HG03520 (cell line): ENCODE measurements around the gene SLC13A2.

Experiments used
- ATAC-seq: cut with Tn5 transposase; IDR thresholded peaks from one replicate; pipeline ENCODE4 v1.9.1; 2021; ENCODE audit warnings: mild to moderate bottlenecking, moderate library complexity; ENCODE audit not compliant: unreplicated experiment

Gene SLC13A2

GRCh38 chr17:28533091-28533807, 59.8 kb downstream of the SLC13A2 start:
- no peak for ATAC-seq

DNA sequence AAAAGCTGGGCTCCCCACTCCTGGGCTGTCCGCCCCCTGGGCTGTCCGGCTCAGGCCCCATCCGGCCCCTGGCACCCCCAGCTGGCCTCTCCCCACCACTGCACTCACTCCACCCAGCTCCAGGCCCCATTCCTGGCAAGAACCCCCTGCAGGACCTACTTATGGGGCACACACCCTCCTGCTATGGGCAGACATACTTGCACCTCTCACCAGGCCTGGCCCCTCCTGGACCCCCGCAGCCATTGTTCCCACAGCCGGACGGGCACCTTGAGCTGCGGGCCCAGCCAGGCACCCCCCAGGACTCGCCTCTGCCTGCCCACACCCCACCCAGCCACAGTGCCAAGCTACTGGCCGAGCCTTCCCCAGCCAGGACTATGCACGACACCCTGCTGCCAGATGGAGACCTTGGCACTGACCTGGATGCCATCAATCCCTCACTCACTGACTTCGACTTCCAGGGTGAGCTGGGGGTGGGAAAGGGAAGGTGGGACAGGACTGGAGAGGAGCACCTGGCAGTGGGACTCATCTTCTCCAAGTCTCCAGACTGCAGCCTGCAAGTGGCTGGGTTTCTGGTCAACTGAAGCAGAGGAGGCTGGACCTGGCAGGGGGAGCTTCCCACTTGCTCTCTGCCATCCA, 61.4 kb downstream of the SLC13A2 start:
- no peak for ATAC-seq

GRCh38 chr17:28536532-28537218, 63.2 kb downstream of the SLC13A2 start:
- no peak for ATAC-seq

DNA sequence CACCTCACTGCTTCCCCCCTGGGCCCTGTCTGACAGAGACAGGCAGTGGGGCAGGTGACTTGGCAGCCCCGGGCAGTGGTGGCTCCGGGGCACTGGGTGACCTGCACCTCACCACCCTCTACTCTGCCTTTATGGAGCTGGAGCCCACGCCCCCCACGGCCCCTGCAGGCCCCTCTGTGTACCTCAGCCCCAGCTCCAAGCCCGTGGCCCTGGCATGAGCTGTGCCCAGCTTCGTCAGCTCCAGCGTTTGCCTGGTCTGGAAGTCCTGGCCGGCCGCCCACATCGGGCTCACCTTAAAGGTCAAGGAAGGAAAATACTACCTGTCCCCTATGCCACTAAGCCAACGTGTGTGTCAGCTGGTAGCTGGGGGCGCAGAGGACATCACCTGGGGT, 63.8 kb downstream of the SLC13A2 start:
- no peak for ATAC-seq

DNA sequence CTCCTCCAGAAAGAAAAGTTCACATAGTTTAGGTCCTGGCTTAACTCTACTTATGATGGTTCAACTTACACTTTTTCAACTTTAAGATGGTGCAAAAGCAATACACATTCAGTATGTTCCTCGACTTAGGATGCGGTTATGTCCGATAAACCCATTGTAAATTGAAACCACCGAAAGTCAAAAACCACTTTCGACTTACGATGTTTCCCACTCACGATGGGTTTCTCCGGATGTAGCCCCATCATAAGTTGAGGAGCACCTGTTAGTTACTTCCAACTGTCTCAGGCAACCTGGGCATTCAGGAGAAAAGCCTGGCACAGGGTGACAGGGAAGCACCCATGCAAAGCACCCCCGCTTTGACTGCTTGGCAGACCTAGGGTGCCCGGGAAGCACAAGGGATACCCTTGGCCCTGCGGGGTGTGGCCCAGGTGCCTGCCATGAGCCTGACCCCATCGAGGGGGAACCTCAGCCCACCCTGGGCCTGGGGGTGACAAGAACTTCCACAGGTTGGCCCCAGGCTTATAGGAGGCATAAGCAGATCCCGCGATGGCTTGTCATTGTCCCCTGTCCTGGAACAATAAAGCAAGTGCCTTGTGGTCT, 65.0 kb downstream of the SLC13A2 start:
- ATAC-seq, result no peak

DNA sequence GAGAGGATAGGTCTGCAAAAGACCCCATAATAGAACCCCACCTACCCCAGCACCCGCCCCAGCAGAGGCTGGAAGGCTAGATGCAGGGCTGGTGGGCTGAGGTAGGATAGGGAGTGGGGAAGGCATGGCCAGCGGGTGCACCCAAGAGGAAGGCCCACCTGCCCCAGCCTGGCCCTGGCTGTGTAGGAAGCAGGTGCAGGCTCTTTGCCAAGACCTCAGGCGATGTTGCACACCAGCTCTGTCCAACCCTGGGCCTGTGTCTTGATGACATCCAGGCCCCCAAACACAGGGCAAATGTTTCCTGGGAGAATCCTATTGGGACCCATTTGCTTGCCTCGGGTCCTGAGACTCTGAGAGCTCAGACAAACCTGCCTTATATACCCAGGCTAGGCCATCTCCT, 66.8 kb downstream of the SLC13A2 start:
- ATAC-seq, result no peak

DNA sequence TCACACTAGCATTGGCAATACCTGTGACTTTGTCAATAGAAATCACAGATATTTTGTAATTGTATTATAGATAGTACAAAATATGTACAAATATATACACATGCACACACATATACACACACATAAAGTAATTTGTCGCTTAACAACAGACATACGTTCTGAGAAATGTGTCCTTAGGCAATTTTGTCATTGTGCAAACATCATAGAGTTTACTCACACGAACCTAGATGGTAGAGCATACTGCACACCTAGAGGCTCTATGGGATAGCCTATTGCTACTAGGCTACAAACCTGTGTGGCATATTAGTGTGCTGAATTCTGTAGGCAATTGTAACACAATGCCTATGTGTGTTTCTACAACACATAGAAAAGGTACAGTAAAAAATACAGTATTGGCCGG, 68.0 kb downstream of the SLC13A2 start:
- no peak for ATAC-seq

DNA sequence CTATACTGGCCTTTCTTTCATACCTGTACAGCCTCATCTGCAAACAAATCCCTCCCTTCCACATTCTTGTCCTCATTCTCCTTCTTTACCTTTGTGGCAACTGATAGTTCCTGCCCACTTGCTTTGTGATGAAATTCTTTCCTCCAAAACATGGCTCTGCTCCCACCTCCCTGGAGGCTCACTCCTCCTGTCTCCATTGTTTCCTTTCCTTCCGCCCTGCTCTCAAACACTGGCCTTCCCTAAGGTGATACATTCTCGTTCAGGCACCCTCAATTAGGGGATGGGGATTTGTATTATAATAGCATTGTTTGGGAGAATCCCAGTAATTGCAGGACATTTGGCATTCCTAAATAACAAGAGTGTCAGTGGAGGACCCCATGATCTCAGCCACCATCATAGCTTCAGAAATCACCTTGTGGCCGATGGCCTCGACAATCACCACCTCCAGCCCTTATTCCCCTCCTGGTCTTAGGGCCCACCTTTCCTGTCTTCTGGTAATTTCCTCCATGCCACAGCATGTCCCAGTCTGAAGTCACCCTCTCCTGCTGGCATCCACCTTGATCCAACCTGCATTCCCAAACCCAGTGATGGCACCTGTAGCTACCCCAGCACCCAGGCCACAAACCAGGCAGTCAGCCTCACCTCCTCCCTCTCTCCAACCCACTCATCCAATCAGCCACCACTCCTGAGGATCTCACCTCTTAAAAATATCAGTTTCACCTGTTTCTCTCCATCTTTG, 71.1 kb downstream of the SLC13A2 start:
- no peak for ATAC-seq

DNA sequence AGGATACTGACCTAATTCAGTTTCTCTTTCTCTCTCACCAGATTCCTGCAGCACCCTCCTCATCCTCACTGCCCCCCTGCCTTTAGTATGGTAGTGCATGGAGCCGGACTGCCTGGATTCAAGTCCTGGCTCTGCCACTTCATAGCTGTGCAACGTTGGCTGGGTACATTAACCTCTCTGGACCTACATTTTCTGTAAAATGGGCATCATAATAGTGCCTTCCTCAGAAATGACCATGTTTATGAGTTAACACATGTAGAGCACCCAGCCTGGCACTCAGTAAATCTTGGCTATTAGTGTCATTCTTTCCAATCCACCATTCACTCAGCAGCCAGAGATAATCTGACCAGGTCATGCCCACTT, 71.7 kb downstream of the SLC13A2 start:
- no peak for ATAC-seq

DNA sequence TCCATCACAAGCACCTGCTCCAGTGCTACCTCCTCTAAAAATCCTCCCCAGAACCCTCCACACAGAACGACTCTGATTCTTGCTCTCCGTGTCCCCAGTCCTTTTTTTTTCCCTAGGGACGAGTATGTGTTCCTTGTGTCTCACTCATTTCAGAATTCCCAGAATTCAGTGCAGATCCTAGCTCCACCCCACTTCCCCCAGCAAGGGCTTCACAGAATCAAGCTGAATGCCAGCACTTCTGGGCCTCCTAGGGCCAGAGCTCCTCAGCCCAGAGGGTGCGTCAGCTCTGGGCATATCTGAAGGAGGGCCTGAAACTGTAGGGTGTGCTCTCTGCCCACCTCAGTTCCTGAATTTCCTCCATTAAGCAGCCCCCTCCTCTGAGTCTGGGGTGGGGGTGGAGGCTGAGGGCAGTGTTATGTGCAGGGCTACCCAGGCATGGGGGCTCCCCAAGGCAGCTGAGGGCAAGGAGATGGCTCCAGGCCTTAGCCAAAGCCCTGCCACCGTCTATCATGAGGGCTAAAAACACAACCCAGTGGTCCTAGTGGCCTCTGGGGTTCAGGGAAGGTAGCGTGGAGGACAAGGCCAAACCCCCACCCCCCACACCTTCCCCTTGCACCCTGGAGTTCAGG, 72.5 kb downstream of the SLC13A2 start:
- ATAC-seq, result no peak

GRCh38 chr17:28547096-28547622, 73.7 kb downstream of the SLC13A2 start:
- no peak for ATAC-seq
